Endothelial cell of umbilical vein (primary cell): Measurements from ENCODE around the gene CLSTN1.

ENCODE experiments used
- CTCF ChIP-seq, 2 donors: IDR thresholded peaks; 1 replicate in 1 of 2; 2 replicates in 1 of 2; pipeline ENCODE4 v1.5.1; 2011; ENCODE audit warnings: low read length in 2 of 2, mild to moderate bottlenecking in 2 of 2, moderate library complexity in 2 of 2, control low read depth in 1 of 2, inconsistent platforms in 1 of 2, low read depth in 1 of 2; ENCODE audit not compliant: insufficient read depth in 1 of 2; ENCODE audit errors: extremely low read depth in 1 of 2
- EZH2 ChIP-seq: IDR thresholded peaks from 2 replicates; pipeline ENCODE4 v1.6.1; 2012; ENCODE audit warnings: borderline replicate concordance, low read depth, mild to moderate bottlenecking, moderate library complexity, low read length, inconsistent platforms; ENCODE audit not compliant: severe bottlenecking
- FOS ChIP-seq: IDR thresholded peaks from 2 replicates; pipeline ENCODE4 v1.6.1; 2011; ENCODE audit warnings: mild to moderate bottlenecking, low read length, moderate library complexity, borderline replicate concordance; ENCODE audit not compliant: insufficient read depth
- GATA2 ChIP-seq: IDR thresholded peaks from 2 replicates; pipeline ENCODE4 v1.7.0; 2011; ENCODE audit warnings: low read depth, mild to moderate bottlenecking, moderate library complexity, mixed read lengths, low read length; ENCODE audit not compliant: insufficient read length, insufficient read depth
- JUN ChIP-seq: IDR thresholded peaks from 2 replicates; pipeline ENCODE4 v1.6.1; 2011; ENCODE audit warnings: borderline replicate concordance, low read depth; ENCODE audit not compliant: insufficient read length, insufficient read depth
- MAX ChIP-seq: IDR thresholded peaks from 2 replicates; pipeline ENCODE4 v1.6.1; 2011; ENCODE audit not compliant: insufficient read depth, insufficient read length
- MYC ChIP-seq: IDR thresholded peaks from one replicate; pipeline ENCODE4 v1.6.1; 2011; ENCODE audit warnings: mild to moderate bottlenecking, low read depth, low read length
- POLR2A ChIP-seq: IDR thresholded peaks from 2 replicates; pipeline ENCODE4 v1.6.1; 2012; ENCODE audit warnings: low read depth, mild to moderate bottlenecking, control low read depth, low read length
- POLR2AphosphoS5 ChIP-seq: IDR thresholded peaks from 2 replicates; pipeline ENCODE4 v1.6.1; 2012; ENCODE audit warnings: low read depth, mild to moderate bottlenecking, control low read depth, low read length, moderate library complexity; ENCODE audit not compliant: insufficient read depth

- TF ChIP-seq POLR2A (no peak), EZH2 (no peak), CTCF (IDR thresholded peaks at IDR 0.05; ENCODE audit: extremely low read depth in 1 of 2, insufficient read depth in 1 of 2, low read depth in 1 of 2, low read length in 2 of 2) (no peak), POLR2AphosphoS5 (no peak), FOS (no peak), MYC (no peak), JUN (no peak), MAX (no peak), GATA2 (no peak)
Observed at GRCh38 chr1:9842781-9843575, 19.2 kb upstream of the CLSTN1 start.
